CD4-positive, CD25-positive, alpha-beta regulatory T cell (primary cell): ENCODE measurements around the gene NKD1. TPM values are rescaled to one million over a fixed set of nuclear protein-coding genes. Genes with fewer than 3 reads are reported as not detected.
A peak's percentile ranks its signal among the peaks of the same experiment; 100 is the strongest.
"Not testable (repeated sequence)": the region's sequence is repeated elsewhere in the genome, so short reads cannot be mapped to it uniquely, and the experiment has no call there.

Source experiments
- ATAC-seq, 2 donors: fragments of 150-1000 bp; cut with Tn5 transposase; one replicate each; pipeline ENCODE4 v1.10.0; 2021; ENCODE audit warnings: low read depth in 2 of 2, moderate number of reproducible peaks in 2 of 2, moderate library complexity in 1 of 2
- DNase-seq, 3 donors: peaks; one replicate each; pipeline versions ENCODE4 v3.0.0 to v3.0.0-alpha.2; 2012 to 2022; ENCODE audit warnings: mixed read lengths in 1 of 3
- H3K27ac ChIP-seq: one replicate; pipeline ENCODE4 v1.7.0; 2013; ENCODE audit warnings: mild to moderate bottlenecking, low read length; ENCODE audit not compliant: insufficient read depth, poor library complexity, severe bottlenecking
- H3K27me3 ChIP-seq: one replicate; pipeline ENCODE4 v1.7.0; 2013; ENCODE audit warnings: low read length; ENCODE audit not compliant: control insufficient read depth, insufficient read depth
- H3K36me3 ChIP-seq: one replicate; pipeline ENCODE4 v1.7.0; 2013; ENCODE audit warnings: mild to moderate bottlenecking, low read length, moderate library complexity; ENCODE audit not compliant: control insufficient read depth, insufficient read depth
- H3K4me1 ChIP-seq: 2 replicates; pipeline ENCODE4 v1.7.0; 2013; ENCODE audit warnings: mild to moderate bottlenecking, low read length; ENCODE audit not compliant: insufficient read depth, control insufficient read depth, poor library complexity, severe bottlenecking
- H3K4me3 ChIP-seq: one replicate; pipeline ENCODE4 v1.7.0; 2013; ENCODE audit warnings: low read depth, mild to moderate bottlenecking, low read length, moderate library complexity
- H3K9me3 ChIP-seq, 2 experiments: 1 replicate in 1 of 2; 2 replicates in 1 of 2; pipeline ENCODE4 v1.7.0; 2013; ENCODE audit warnings: low read length in 2 of 2, mild to moderate bottlenecking in 1 of 2, moderate library complexity in 1 of 2; ENCODE audit not compliant: control insufficient read depth in 2 of 2
- H3K27ac Mint-ChIP-seq, 3 donors: one replicate each; pipeline ENCODE4 v1.8.0; 2020 to 2022; ENCODE audit warnings: mild to moderate bottlenecking in 3 of 3, mixed read lengths in 3 of 3, moderate library complexity in 2 of 3
- H3K27me3 Mint-ChIP-seq: one replicate; pipeline ENCODE4 v1.8.0; 2022; ENCODE audit warnings: mild to moderate bottlenecking, mixed read lengths
- H3K36me3 Mint-ChIP-seq: one replicate; pipeline ENCODE4 v1.8.0; 2020; ENCODE audit warnings: mixed read lengths
- H3K4me1 Mint-ChIP-seq, 4 donors: one replicate each; pipeline ENCODE4 v1.8.0; 2020 to 2022; ENCODE audit warnings: mixed read lengths in 4 of 4, mild to moderate bottlenecking in 1 of 4
- H3K4me3 Mint-ChIP-seq, 4 donors: one replicate each; pipeline ENCODE4 v1.8.0; 2020 to 2022; ENCODE audit warnings: mild to moderate bottlenecking in 4 of 4, mixed read lengths in 4 of 4, moderate library complexity in 3 of 4
- H3K9me3 Mint-ChIP-seq, 7 donors: one replicate each; pipeline ENCODE4 v1.8.0; 2020 to 2022; ENCODE audit warnings: mixed read lengths in 7 of 7, mild to moderate bottlenecking in 3 of 7, moderate library complexity in 2 of 7
- polyA plus RNA-seq, 4 donors: library from polyadenylated mRNA; unstranded; fragments of 300-500 nt; fragmentation: Illumina TruSeq; gene quantifications; one replicate each; pipeline ENCODE4 v1.2.3, GENCODE V29; 2021
- total RNA-seq: library from RNA; stranded (reverse); gene quantifications from one replicate; pipeline ENCODE4 v1.2.3, GENCODE V29; 2022

Gene NKD1
- total and polyA plus RNA-seq, 5 donors from 2014 or later: 0.10 to 2.4 (median 0.65) TPM; not detected in 1

- not testable (repeated sequence) for H3K9me3 Mint-ChIP-seq, H3K9me3 ChIP-seq, H3K27me3 Mint-ChIP-seq, H3K4me3 ChIP-seq, H3K27ac ChIP-seq, H3K27me3 ChIP-seq, ATAC-seq, H3K4me3 Mint-ChIP-seq, DNase-seq, H3K36me3 ChIP-seq, H3K4me1 ChIP-seq
- peaks cover 0 to 14% (median 8%) of the 10 kb centered on the region in 4 donors for H3K4me1 Mint-ChIP-seq
- peak overlapping the region in 1 of 3 donors; percentile 15 for H3K27ac Mint-ChIP-seq
- peaks cover 11% of the 10 kb centered on the region for H3K36me3 Mint-ChIP-seq
These were observed 31.2 kb downstream of the NKD1 start for GRCh38 chr16:50579373-50579772.

- DNase-seq (no peak), ATAC-seq (no peak)
- H3K4me3 Mint-ChIP-seq: no peak overlapping the region
- Histone ChIP-seq H3K27ac (no peak overlapping the region), H3K27me3 (no peaks in the 10 kb centered on the region), H3K36me3 (no peaks in the 10 kb centered on the region), H3K9me3 (no peaks in the 10 kb centered on the region), H3K4me1 (peaks cover 7% of the 10 kb centered on the region), H3K4me3 (no peak overlapping the region)
- H3K36me3 Mint-ChIP-seq: peaks cover 11% of the 10 kb centered on the region
- no peaks in the 10 kb centered on the region for H3K27me3 Mint-ChIP-seq
- peaks cover 0 to 15% (median 9%) of the 10 kb centered on the region in 4 donors for H3K4me1 Mint-ChIP-seq
- H3K9me3 Mint-ChIP-seq: no peaks in the 10 kb centered on the region
- H3K27ac Mint-ChIP-seq: no peak overlapping the region
These were observed 32.1 kb downstream of the NKD1 start for GRCh38 chr16:50580180-50580798.

- H3K9me3 Mint-ChIP-seq: no peaks in the 10 kb centered on the region
- H3K36me3 ChIP-seq: no peaks in the 10 kb centered on the region
- peaks cover 0 to 19% (median 9%) of the 10 kb centered on the region in 4 donors for H3K4me1 Mint-ChIP-seq
- H3K27me3 Mint-ChIP-seq: no peaks in the 10 kb centered on the region
- ATAC-seq (no peak), DNase-seq (no peak)
- no peaks in the 10 kb centered on the region for H3K9me3 ChIP-seq
- H3K27ac ChIP-seq: no peak overlapping the region
- no peak overlapping the region for H3K4me3 ChIP-seq
- H3K36me3 Mint-ChIP-seq: peaks cover 11% of the 10 kb centered on the region
- H3K27ac Mint-ChIP-seq: no peak overlapping the region
- peaks cover 7% of the 10 kb centered on the region for H3K4me1 ChIP-seq
- H3K27me3 ChIP-seq: no peaks in the 10 kb centered on the region
- no peak overlapping the region for H3K4me3 Mint-ChIP-seq
These were observed 33.6 kb downstream of the NKD1 start for GRCh38 chr16:50581845-50582244.

- Histone ChIP-seq H3K4me1 (peaks cover 7% of the 10 kb centered on the region), H3K27me3 (no peaks in the 10 kb centered on the region), H3K36me3 (no peaks in the 10 kb centered on the region), H3K27ac (no peak overlapping the region), H3K9me3 (no peaks in the 10 kb centered on the region), H3K4me3 (no peak overlapping the region)
- Mint-ChIP-seq H3K27ac (peak overlapping the region in 1 of 3 donors; percentile 42), H3K27me3 (no peaks in the 10 kb centered on the region), H3K36me3 (peaks cover 11% of the 10 kb centered on the region), H3K9me3 (peaks cover 0 to 2% (median 0%) of the 10 kb centered on the region in 7 donors), H3K4me3 (no peak overlapping the region), H3K4me1 (peaks cover 0 to 19% (median 9%) of the 10 kb centered on the region in 4 donors)
- no peak for ATAC-seq
- no peak for DNase-seq
These were observed 35.0 kb downstream of the NKD1 start for GRCh38 chr16:50583211-50583610.

- Mint-ChIP-seq H3K36me3 (peaks cover 7% of the 10 kb centered on the region), H3K27ac (peak overlapping the region in 2 of 3 donors; percentile 21 to 42), H3K4me1 (peaks cover 4 to 25% (median 14%) of the 10 kb centered on the region in 4 donors), H3K27me3 (no peaks in the 10 kb centered on the region), H3K4me3 (no peak overlapping the region), H3K9me3 (peaks cover 0 to 2% (median 0%) of the 10 kb centered on the region in 7 donors)
- peak in 1 of 3 donors; percentile 10 for DNase-seq
- Histone ChIP-seq H3K4me1 (peaks cover 12% of the 10 kb centered on the region), H3K4me3 (no peak overlapping the region), H3K27ac (no peak overlapping the region), H3K27me3 (no peaks in the 10 kb centered on the region), H3K36me3 (no peaks in the 10 kb centered on the region), H3K9me3 (no peaks in the 10 kb centered on the region)
- no peak for ATAC-seq
These were observed 36.0 kb downstream of the NKD1 start for GRCh38 chr16:50584033-50584722.

GRCh38 chr16:50585331-50585776 is 37.2 kb downstream of the NKD1 start:
- H3K4me3 Mint-ChIP-seq: no peak overlapping the region
- Histone ChIP-seq H3K4me1 (peaks cover 15% of the 10 kb centered on the region), H3K36me3 (no peaks in the 10 kb centered on the region), H3K27me3 (no peaks in the 10 kb centered on the region), H3K27ac (no peak overlapping the region), H3K9me3 (no peaks in the 10 kb centered on the region), H3K4me3 (no peak overlapping the region)
- H3K36me3 Mint-ChIP-seq: no peaks in the 10 kb centered on the region
- no peak for DNase-seq
- no peaks in the 10 kb centered on the region for H3K27me3 Mint-ChIP-seq
- H3K9me3 Mint-ChIP-seq: peaks cover 0 to 2% (median 0%) of the 10 kb centered on the region in 7 donors
- H3K27ac Mint-ChIP-seq: no peak overlapping the region
- ATAC-seq: no peak
- peaks cover 10 to 37% (median 22%) of the 10 kb centered on the region in 4 donors for H3K4me1 Mint-ChIP-seq

- Histone ChIP-seq H3K9me3 (no peaks in the 10 kb centered on the region), H3K27ac (no peak overlapping the region), H3K4me3 (no peak overlapping the region), H3K27me3 (no peaks in the 10 kb centered on the region), H3K4me1 (peaks cover 15% of the 10 kb centered on the region), H3K36me3 (no peaks in the 10 kb centered on the region)
- H3K27ac Mint-ChIP-seq: peak overlapping the region in 1 of 3 donors; percentile 47
- no peaks in the 10 kb centered on the region for H3K36me3 Mint-ChIP-seq
- peaks cover 0 to 2% (median 0%) of the 10 kb centered on the region in 7 donors for H3K9me3 Mint-ChIP-seq
- peak overlapping the region in 1 of 4 donors; percentile 49 for H3K4me3 Mint-ChIP-seq
- no peaks in the 10 kb centered on the region for H3K27me3 Mint-ChIP-seq
- no peak for DNase-seq
- no peak for ATAC-seq
- peaks cover 11 to 41% (median 22%) of the 10 kb centered on the region in 4 donors for H3K4me1 Mint-ChIP-seq
These were observed 39.3 kb downstream of the NKD1 start for GRCh38 chr16:50587543-50587942.
